ENCODE data around the gene CNOT6. TPM values are rescaled to one million over a fixed set of nuclear protein-coding genes. Genes with fewer than 3 reads are reported as not detected.

The CNOT6 gene
- total RNA-seq, 4 donors from 2014 or later = 4.1 to 12.0 (median 6.4) TPM

DNA sequence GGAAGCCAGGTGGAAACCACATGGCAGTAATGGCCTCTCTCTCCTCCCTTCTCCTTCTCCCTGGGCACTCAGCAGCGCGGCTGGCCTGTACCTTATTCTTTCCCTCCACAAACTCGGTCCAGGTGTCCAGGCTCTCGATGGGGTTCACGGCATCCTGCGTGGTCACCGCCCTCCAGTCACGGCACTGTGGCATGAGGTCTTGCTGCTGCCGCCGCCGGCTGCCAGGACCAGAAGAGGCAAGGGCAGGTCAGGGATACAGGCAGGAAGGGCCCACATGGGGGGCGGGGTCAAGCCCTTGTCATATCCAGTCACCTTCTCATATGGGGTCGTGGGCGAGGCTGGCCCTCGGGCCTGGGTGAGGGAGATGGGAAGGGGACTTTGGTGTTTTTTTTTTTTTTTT lies 129.7 kb downstream of the CNOT6 start:
- peak overlapping the region in 3 of 4 donors; percentile 31 to 49 (median 40) for H3K27ac ChIP-seq
- no peaks in the 10 kb centered on the region for H3K36me3 ChIP-seq
- peaks cover 0 to 10% (median 0%) of the 10 kb centered on the region in 3 donors for H3K27me3 ChIP-seq
- TF ChIP-seq CTCF (IDR thresholded peaks at IDR 0.05 in 4 of 5, conservative IDR thresholded peaks at IDR 0.05 in 1 of 5) (no peak), POLR2A (IDR thresholded peaks at IDR 0.05) (no peak)
- ATAC-seq (no peak), DNase-seq (no peak)
- no peaks in the 10 kb centered on the region for H3K4me1 ChIP-seq
- in situ Hi-C loops (cut with MboI; ENCODE audit: low sequenced_read_pairs in 4 of 4) = no loop called here
- no peaks in the 10 kb centered on the region for H3K9me3 ChIP-seq
- intact Hi-C loops (cut with DNase I; ENCODE audit: low total_unique reads) = no loop called here
- no peak overlapping the region for H3K4me3 ChIP-seq

DNA sequence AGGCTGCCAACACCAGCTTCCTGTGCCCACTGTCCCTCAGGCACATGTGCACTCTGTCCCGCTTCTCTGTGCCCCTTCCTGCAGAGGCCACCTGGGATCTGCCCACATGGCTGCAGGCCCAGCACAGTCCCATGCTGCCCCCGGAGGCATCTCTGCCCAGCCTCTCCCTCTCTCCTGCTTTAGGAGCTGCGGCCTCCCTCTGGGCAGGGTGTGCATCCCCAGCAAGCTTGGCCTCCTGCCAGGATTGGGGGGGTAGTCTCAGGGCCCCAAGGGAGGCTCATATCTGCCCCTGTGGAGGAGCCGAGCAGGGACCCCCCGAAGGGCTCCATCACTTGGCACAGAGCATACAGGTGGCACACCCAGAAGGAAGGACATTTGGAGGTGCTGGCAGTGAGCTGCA lies 130.4 kb downstream of the CNOT6 start:
- no peak for TF ChIP-seq CTCF (IDR thresholded peaks at IDR 0.05 in 4 of 5, conservative IDR thresholded peaks at IDR 0.05 in 1 of 5)
- no peak for TF ChIP-seq POLR2A (IDR thresholded peaks at IDR 0.05)
- no peak for ATAC-seq
- in situ Hi-C loops (cut with MboI; ENCODE audit: low sequenced_read_pairs in 4 of 4) (no loop called here), intact Hi-C loops (cut with DNase I; ENCODE audit: low total_unique reads) (no loop called here)
- H3K27ac ChIP-seq = no peak overlapping the region
- no peak for DNase-seq
- H3K4me3 ChIP-seq = no peak overlapping the region
- H3K9me3 ChIP-seq = no peaks in the 10 kb centered on the region
- H3K4me1 ChIP-seq = no peaks in the 10 kb centered on the region
- H3K36me3 ChIP-seq = no peaks in the 10 kb centered on the region
- H3K27me3 ChIP-seq = peaks cover 0 to 6% (median 0%) of the 10 kb centered on the region in 3 donors

DNA sequence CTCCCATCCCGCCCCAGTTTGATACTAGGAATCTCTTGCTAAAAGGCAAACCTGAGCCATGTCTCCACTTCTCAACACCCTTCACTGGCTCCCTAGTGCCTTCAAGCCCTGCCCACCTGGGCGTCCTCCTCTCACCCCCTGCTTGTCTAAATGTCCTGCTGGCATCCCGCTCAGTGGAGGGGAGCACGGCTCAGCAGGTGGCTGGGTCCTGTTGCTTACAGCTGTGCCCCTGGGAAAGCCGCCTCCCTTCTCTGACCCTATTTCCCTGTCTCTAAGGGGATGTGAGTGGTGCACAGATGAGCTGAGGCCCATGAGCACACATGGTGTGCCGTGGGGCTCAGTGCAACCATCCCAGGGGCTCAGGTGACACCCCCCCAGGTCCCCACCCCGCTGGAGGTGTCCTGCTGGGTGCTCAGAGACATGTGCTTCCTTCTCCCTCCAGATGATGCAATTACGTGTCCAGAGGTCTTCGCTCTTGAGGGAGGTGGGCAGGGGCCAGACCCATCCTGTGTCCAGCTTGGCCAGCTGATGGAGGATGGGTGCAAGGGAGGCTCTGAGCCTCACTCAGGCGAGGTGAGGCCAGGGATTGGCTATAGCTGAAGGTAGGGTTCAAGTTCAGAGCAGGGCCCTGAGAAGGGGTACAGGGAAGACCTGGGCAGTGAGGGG lies 131.1 kb downstream of the CNOT6 start:
- DNase-seq = no peak
- in situ Hi-C loops (cut with MboI; ENCODE audit: low sequenced_read_pairs in 4 of 4) = no loop called here
- H3K4me3 ChIP-seq = no peak overlapping the region
- intact Hi-C loops (cut with DNase I; ENCODE audit: low total_unique reads) = no loop called here
- no peak for ATAC-seq
- TF ChIP-seq CTCF (IDR thresholded peaks at IDR 0.05 in 4 of 5, conservative IDR thresholded peaks at IDR 0.05 in 1 of 5) (no peak), POLR2A (IDR thresholded peaks at IDR 0.05) (no peak)
- no peak overlapping the region for H3K27ac ChIP-seq
- H3K36me3 ChIP-seq = no peaks in the 10 kb centered on the region
- no peaks in the 10 kb centered on the region for H3K27me3 ChIP-seq
- H3K9me3 ChIP-seq = no peaks in the 10 kb centered on the region
- H3K4me1 ChIP-seq = no peaks in the 10 kb centered on the region

GRCh38 chr5:180625791-180626660 lies 131.8 kb downstream of the CNOT6 start:
- in situ Hi-C loops (cut with MboI; ENCODE audit: low sequenced_read_pairs in 4 of 4) (no loop called here), intact Hi-C loops (cut with DNase I; ENCODE audit: low total_unique reads) (no loop called here)
- Histone ChIP-seq H3K36me3 (no peaks in the 10 kb centered on the region), H3K4me1 (no peaks in the 10 kb centered on the region), H3K27me3 (no peaks in the 10 kb centered on the region), H3K27ac (no peak overlapping the region), H3K9me3 (no peaks in the 10 kb centered on the region), H3K4me3 (no peak overlapping the region)
- TF ChIP-seq CTCF (IDR thresholded peaks at IDR 0.05 in 4 of 5, conservative IDR thresholded peaks at IDR 0.05 in 1 of 5) (no peak), POLR2A (IDR thresholded peaks at IDR 0.05) (no peak)
- ATAC-seq (no peak), DNase-seq (no peak)
